CD4-positive, alpha-beta T cell treated with Interleukin-4 for 1 hour (primary cell): ENCODE measurements around the gene NSD1.
"Not testable (repeated sequence)": the region's sequence is repeated elsewhere in the genome, so short reads cannot be mapped to it uniquely, and the experiment has no call there.

Experiments
- DNase-seq, 2 donors: peaks; one replicate each; pipeline ENCODE4 v3.0.0-alpha.2; 2020 to 2022

Gene NSD1

DNA sequence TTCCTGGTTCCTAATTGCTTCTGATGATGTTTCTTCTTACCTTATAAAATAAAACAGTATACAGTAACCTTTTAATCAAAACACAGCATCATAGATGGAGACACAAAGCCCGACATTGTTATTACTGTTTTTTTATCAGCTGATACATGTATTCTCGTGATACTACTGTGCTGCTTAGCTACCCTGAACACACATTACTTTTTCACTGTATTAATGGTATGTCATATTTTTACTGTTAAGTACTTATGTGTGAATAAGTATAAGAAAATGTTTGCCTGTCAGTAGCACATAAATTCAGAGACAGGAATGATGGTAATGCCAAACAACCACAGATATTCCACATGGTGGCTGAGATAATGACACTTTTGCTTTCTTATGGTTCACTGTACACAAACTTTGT lies 101.3 kb downstream of the NSD1 start:
- no peak for DNase-seq

DNA sequence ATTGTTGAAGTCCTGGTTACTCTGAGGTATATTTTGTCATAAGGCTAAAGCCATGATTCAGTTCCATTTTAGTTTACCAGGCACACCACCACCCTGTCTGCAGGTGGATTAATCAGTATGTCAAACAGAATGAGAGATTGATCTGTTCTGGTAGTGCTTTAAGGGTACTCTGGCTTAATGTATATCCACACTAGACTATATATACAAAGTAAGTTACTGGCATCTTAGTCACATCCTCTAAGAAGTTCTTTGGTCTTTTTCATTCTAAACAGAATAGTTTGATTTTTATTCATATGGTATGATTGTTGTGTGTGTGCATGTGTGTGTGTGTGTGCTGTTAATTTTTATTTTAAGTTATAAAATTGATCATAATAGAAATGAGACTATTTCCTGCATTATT lies 108.2 kb downstream of the NSD1 start:
- DNase-seq, result no peak

DNA sequence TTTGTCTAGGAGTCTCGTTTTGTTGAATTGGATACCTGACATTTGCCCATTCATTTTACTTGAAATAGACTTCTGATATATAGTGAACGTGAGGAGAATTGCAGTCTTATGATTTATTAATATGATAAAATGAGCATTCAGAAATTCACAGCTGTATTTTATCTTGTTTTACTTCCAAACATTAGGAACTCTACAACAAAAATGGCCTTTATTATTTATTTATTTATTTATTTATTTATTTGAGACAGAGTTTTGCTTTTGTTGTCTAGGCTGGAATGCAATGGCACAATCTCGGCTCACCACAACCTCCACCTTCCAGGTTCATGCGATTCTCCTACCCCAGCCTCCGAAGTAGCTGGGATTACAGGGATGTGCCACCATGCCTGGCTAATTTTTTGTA lies 108.7 kb downstream of the NSD1 start:
- no peak for DNase-seq

DNA sequence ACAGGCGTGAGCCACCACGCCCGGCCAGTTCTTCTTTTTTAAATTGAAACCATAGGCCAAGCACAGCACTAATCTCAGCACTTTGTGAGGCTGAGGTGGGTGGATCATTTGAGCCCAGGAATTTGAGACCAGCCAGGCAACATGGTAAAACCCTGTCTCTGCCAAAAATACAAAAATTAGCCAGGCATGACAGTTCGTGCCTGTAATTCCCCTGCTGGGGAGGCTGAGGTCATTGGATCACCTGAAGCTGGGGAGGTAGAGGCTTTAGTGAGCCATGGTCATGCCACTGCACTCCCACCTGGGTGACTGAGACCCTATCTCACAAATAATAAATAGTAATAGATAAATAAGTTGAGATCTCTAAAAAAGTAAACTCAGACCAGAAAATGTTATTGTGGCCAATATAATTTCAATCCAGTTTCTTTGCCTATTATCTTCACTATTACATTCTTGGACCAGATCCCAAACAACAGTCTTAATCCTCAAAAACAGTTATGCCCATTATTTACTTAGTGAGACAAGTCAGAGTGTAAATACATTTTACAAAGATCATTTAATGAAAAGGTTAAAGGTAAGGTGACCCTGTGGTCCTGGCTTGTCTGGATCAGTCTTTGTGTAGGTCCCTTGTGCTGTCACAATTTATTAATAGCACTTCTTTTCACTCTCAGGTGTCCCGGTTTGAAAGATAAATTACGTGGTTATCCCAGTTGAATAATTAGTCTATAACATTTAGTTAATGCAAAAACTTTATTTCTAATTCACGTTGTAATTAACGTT lies 116.4 kb downstream of the NSD1 start:
- DNase-seq, result no peak

DNA sequence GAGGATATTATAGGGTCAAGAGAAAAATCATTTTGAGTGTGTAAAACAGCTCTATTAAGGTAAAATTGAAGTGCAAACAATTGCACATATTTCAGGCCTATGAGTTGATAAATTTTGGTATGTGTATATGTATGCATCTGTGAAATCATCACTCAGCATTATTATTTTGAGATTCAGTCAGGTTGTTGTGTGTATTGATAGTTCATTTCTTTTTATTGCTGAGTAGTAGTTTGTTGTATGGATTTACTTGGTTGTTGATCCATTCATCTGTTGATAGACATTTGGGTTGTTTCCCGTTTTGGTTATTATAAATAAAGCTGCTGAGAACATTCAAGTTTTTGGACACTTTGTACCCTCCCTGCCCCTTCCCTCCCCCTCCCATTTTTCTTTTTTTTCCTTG lies 119.7 kb downstream of the NSD1 start:
- no peak for DNase-seq

DNA sequence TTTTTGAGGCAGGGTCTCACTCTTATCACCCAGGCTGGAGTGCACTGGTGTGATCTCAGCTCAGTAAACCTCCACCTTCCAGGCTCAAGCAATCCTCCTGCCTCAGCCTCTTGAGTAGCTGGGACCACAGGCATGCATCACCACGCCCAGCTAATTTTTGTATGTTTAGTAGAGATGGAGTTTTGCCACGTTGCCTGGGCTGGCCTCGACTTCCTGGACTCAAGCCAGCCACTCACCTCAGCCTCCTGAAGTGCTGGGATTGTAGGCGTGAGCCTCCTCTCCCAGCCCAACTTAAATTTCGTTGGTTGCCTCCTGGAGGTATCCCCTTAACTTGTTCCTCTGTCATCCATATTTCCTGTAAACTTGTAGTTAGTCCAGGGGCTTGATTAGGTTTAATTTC lies 122.7 kb downstream of the NSD1 start:
- no peak for DNase-seq

DNA sequence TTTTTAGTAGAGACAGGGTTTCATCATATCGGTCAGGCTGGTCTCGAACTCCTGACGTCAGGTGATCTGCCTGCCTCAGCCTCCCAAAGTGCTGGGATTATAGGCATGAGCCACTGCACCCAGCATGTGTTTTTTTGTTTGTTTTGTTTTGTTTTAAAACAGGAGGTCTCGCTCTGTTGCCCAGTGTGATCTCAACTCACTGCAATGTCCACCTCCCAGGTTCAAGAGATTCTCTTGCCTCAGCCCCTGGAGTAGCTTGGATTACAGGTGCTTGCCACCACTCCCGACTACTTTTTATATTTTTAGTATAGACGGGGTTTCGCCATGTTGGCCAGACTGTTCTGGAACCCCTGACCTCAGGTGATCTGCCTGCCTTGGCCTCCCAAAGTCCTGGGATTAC lies 125.1 kb downstream of the NSD1 start:
- not testable (repeated sequence) for DNase-seq

DNA sequence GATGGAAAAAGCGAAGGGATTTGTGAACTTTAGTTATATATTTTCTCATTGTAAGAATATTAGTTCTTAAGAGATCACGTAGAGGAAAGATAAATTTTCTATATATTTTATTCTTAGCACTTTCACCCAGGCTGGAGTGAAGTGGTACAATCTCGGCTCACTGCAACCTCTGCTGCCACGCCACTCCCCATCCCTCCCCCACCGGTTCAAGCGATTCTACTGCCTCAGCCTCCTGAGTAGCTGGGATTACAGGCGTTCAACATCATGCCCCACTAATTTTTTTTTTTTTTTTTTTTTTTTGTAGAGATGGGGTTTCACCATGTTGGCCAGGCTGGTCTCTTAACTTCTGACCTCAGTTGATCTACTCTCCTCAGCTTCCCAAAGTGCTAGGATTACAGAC lies 127.4 kb downstream of the NSD1 start:
- DNase-seq, result no peak

DNA sequence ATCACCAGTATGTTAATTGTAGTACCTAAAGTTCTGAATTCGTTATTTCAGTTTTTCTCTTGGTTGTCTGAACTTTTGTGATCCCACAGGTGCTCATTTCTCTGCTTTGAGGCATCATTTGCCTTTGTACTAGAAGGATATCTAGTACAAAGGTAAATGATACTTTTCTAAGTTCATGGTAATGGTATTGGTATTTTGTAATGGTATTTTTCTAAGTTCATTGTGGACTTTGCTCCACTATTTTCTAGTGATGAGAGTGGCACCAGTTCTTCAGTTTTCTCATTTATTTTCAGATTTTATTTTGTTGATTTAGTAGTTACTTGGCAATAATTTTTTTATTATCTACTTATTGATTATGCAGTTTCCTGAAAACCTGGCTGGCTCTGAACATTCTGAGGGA lies 127.9 kb downstream of the NSD1 start:
- DNase-seq, result no peak

DNA sequence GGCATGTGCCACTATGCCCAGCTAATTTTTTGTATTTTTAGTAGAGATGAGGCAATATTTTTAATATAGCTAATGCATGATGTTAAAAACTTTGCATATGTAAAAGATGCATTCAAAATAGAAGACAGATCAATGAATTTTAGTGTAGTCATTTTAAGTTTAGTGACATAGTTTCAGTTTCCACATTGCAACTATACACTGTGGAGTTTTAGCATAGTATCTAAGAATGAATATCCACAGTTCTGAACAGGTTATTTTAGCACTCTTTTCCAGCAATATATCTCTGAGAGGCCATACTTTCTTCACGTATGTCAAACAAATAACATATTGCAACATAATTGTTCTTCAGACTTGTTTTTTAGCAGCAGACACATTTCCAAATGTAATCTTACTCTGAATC lies 130.6 kb downstream of the NSD1 start:
- no peak for DNase-seq

DNA sequence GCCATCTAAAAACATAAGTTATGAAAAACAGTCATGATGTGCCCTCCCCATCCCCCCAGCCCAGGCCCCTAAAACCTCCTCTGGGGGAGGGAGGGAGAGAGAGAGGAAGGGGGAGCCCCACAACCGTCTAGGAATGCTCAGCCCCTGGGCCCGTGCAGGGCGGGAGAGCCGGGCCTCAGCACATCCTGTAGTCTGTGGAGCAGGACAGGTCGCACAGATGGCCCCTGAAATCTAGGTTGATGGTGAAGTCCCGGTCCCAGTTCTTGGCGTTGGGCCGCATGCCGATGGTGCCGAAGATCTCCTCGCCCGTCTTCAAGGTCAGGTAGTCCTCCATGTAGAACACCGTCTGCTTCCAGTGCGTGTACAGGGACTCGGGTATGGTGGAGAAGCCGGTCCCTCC lies 131.8 kb downstream of the NSD1 start:
- no peak for DNase-seq

DNA sequence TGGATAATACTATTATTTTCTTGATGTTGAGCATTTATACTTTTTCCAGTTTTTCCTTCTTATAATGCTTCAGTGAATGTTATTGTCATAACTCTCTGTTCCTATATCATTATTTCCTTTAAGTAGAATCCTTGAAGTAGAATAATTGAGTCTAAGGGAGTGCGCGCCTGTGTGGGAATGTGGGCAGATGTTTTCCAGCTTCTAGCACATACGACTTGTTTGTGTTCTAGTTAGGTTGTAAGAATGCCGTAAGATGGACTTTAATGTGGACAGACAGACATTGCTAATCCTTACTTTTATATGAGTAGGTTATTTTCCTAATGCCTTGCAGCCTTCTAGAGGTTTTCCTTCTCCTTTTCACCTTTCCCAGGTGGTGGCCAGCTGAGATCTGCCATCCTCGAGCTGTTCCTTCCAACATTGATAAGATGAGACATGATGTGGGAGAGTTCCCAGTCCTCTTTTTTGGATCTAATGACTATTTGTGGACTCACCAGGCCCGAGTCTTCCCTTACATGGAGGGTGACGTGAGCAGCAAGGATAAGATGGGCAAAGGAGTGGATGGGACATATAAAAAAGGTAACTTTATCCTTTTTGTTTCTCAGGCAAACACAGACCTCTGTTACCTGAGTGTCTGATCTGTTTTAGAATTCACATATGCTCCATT lies 135.8 kb downstream of the NSD1 start:
- no peak for DNase-seq

DNA sequence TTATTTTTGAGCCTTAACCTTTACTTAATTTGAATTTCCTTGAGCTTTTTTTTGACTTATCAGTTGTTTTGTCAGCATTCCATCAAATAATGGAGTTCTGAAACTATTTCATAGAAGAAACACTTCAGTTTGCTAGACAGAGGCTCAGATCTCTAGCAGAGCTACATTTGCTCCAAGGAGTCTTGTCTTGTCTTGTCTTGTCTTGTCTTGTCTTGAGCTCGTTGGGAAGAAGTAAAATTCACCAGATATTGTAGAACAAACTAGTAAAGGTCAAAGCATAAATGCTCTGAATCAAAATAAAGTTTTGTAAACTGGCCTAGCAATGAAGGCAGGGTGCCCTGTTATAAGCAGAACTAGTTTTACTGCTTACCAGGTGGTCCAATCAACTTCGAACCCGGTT lies 136.4 kb downstream of the NSD1 start:
- DNase-seq, result no peak

DNA sequence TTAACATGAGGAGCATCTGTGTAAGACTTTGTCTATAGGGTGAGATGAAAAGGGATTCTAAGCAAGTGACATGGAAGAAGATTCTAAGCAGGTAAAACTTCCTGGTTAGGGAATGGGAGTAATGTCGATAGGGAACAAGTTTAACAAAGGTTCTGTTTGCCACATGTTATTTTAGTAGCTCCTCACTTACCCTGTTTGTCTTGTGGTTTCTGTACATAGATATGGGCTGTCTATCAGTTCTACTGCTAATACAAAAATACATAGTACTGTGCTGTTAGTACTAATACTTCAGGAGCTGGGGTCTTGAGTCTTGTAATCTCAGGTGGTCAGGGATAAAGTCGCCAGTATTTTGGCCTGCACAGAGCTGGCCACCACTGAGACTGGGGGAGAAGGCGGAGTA lies 137.1 kb downstream of the NSD1 start:
- DNase-seq, result no peak

DNA sequence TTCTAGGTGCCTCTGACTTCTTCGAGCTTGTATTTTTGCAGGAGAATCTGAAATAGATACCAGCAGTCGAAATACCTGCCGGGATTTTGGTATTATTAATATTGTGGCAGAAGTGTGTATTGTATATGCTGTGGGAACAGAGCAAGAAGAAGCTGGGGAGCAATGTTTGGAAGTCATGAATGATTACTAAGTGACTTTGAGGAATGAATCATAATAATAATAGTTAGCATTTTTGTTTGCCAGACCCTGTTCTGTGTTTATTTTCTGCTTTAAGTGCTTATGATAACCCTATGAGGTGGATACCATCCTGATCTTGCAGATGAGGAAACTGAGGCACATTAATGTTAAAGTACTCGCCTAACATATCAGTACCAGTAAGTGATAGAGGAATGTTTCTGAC lies 137.5 kb downstream of the NSD1 start:
- no peak for DNase-seq

DNA sequence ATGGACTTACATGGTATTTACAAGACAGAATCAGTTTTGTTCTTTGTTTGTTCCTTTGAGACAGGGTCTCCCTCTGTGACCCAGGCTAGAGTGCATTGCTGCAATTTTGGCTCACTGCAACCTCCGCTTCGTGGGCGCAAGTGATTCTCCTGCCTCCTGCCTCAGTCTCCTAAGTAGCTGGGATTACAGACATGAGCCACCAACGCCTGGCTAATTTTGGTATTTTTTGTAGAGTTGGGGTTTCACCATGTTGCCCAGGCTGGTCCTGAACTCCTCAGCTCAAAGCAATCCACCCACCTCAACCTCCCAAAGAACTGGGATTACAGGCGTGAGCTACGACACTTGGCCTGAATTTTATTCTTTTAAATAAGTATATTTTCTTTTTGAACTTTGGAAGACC lies 142.3 kb downstream of the NSD1 start:
- no peak for DNase-seq

DNA sequence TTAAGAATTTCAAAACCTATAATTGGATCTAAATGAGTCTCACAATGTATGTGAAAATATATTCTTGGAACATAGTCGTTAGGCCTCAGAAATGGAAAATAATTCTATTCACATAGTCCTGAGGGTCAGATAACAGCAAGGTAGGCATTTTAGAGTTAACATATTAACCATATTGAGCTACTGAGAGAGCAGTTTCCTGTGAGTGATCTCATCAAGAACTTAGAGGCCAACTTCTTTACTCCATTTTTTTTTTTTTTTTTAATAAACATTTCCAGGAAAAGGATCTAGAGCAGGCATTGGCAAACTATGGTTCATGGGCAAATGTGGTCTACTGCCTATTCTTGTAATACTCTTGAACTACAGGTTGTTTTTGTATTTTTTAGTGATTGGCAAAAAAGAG lies 143.3 kb downstream of the NSD1 start:
- DNase-seq, result no peak

DNA sequence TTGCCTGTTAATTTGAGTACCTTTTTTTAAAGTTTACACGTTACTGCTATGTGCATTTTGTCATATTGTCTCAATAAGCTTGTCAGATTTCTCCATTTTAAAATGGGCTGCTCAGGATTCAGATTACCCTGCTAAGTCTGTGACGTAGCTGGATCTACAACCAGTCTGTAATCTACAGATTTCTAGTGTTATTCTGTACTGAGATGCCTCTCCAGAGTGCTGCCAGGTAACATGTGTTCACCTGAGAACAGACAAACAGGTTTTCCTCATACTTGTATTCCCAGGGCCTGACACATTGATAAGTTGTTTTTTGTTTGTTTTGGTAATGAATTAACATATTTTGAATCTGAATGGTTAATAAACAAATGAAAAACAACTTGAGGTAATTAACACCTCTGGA lies 154.6 kb downstream of the NSD1 start:
- DNase-seq, result no peak

DNA sequence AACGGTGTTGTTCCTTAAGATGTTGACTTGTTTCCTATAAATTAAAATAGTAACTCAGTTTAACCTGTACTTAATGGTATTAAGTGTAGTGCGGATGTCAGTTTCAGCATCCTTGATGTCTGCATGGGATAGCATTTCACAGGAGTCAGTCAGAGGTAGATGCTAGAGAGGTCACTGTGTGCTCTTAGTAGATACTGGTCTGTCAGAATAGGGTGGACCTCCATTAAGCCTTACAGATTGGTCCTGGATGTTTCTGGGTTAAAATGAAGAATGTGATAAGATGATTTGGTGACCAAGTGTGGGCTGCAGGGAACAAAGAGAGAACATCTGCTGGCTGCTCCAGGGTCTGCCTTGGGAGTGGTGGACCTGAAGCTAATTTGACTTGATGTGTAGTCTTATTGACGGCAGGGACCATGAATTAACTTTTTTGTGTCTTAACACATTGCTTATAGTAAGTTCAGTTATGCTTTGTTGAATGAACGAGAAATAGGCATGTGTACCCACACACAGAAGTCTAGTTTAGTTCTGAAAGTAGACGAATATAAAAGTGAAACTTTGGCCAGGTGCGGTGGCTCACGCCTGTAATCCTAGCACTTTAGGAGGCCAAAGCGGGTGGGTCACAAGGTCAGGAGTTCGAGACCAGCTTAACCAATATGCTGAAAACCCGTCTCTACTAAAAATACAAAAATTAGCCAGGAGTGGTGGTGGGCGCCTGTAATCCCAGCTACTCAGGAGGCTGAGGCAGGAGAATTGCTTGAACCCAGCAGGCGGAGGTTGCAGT lies 157.4 kb downstream of the NSD1 start:
- no peak for DNase-seq

DNA sequence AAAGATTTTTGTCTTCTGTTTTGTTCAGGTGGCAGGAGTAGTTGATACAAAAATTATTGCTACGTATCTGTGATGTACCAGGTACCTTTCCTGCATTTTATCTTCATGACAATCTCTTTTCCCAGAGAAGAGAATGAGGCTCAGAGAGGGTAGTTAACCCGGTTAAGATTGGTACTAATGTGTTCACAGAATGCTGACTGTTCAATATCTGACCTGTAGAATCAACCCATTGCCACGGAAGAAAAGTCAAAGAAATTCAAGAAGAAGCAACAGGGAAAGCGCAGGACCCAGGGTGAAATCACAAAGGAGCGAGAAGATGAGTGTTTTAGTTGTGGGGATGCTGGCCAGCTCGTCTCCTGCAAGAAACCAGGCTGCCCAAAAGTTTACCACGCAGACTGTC lies 158.2 kb downstream of the NSD1 start:
- no peak for DNase-seq

DNA sequence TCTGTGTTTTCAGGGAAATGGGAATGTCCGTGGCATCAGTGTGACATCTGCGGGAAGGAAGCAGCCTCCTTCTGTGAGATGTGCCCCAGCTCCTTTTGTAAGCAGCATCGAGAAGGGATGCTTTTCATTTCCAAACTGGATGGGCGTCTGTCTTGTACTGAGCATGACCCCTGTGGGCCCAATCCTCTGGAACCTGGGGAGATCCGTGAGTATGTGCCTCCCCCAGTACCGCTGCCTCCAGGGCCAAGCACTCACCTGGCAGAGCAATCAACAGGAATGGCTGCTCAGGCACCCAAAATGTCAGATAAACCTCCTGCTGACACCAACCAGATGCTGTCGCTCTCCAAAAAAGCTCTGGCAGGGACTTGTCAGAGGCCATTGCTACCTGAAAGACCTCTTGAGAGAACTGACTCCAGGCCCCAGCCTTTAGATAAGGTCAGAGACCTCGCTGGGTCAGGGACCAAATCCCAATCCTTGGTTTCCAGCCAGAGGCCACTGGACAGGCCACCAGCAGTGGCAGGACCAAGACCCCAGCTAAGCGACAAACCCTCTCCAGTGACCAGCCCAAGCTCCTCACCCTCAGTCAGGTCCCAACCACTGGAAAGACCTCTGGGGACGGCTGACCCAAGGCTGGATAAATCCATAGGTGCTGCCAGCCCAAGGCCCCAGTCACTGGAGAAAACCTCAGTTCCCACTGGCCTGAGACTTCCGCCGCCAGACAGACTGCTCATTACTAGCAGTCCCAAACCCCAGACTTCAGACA lies 160.4 kb downstream of the NSD1 start:
- DNase-seq, result no peak

DNA sequence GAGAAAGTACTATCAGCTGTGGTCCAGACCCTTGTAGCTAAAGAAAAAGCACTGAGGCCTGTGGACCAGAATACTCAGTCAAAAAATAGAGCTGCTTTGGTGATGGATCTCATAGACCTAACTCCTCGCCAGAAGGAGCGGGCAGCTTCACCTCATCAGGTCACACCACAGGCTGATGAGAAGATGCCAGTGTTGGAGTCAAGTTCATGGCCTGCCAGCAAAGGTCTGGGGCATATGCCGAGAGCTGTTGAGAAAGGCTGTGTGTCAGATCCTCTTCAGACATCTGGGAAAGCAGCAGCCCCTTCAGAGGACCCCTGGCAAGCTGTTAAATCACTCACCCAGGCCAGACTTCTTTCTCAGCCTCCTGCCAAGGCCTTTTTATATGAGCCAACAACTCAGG lies 161.1 kb downstream of the NSD1 start:
- no peak for DNase-seq

DNA sequence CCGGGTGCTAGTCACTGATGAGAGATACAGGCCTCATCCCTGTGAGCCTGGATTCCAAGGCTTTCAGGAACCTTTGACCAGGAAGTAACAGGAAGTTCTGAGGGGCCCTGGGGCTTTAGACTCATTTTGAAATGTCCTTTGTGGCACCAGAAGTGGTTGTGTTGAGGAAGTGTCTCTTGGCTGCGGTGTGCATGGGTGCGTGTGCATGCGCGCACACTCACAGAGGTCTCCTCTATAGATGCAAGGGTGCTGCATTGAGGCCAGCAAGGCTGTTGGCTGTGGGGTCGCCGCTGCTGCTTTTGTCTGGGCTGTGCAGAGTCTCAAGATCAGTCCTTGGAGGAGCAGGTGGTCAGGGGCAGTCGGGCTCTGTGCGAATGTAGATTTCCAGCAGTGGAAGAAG lies 162.4 kb downstream of the NSD1 start:
- no peak for DNase-seq
